Calu3 (cell line): ENCODE results near the gene GLDN. TPM values are rescaled to one million over a fixed set of nuclear protein-coding genes. Genes with fewer than 3 reads are reported as not detected.
"Not testable (repeated sequence)": the region's sequence is repeated elsewhere in the genome, so short reads cannot be mapped to it uniquely, and the experiment has no call there.

ENCODE experiments used
- BruUV-seq: library from RNA; stranded (reverse); fragments of 400-500 nt; replicated peaks from 2 replicates; lab custom pipeline; 2021; lab: Mats Ljungman, UMichigan
- CTCF ChIA-PET: fragments of 300-600 bp; sonication (Branson Sonifier 250); formaldehyde crosslinking; loops from one replicate; lab custom pipeline; 2022; ENCODE audit warnings: antibody characterized with exemption; lab: Charles Lee
- DNase-seq: peaks from one replicate; pipeline ENCODE4 v3.0.0; 2022
- H3K27ac Mint-ChIP-seq: one replicate; pipeline ENCODE4 v1.8.0; 2022; ENCODE audit warnings: mixed read lengths; ENCODE audit not compliant: unreplicated experiment
- H3K27me3 Mint-ChIP-seq: one replicate; pipeline ENCODE4 v1.8.0; 2022; ENCODE audit warnings: mixed read lengths; ENCODE audit not compliant: unreplicated experiment
- H3K36me3 Mint-ChIP-seq: one replicate; pipeline ENCODE4 v1.8.0; 2022; ENCODE audit warnings: mild to moderate bottlenecking, moderate library complexity, mixed read lengths; ENCODE audit not compliant: insufficient read depth, unreplicated experiment
- H3K4me1 Mint-ChIP-seq: one replicate; pipeline ENCODE4 v1.8.0; 2022; ENCODE audit warnings: mild to moderate bottlenecking, low read depth, mixed read lengths; ENCODE audit not compliant: unreplicated experiment
- H3K4me3 Mint-ChIP-seq: one replicate; pipeline ENCODE4 v1.8.0; 2022; ENCODE audit warnings: mild to moderate bottlenecking, low read depth, moderate library complexity, mixed read lengths; ENCODE audit not compliant: unreplicated experiment
- H3K9me3 Mint-ChIP-seq: one replicate; pipeline ENCODE4 v1.8.0; 2022; ENCODE audit warnings: low read depth, mixed read lengths; ENCODE audit not compliant: unreplicated experiment
- intact Hi-C: fragments of 100-400 bp; cut with micrococcal nuclease; formaldehyde crosslinking; loops from one replicate; pipeline ENCODE4 v1.10.0; 2022; ENCODE audit not compliant: unreplicated experiment
- total RNA-seq: library from RNA; stranded (reverse); gene quantifications from 2 replicates; pipeline ENCODE4 v1.2.3, GENCODE V29; 2022
- TF ChIP-seq, protein P1 (sequence below): fragments of 200-600 bp; IDR thresholded peaks from one replicate; pipeline ENCODE4 v1.8.0; 2022; ENCODE audit warnings: antibody characterized with exemption; ENCODE audit not compliant: unreplicated experiment

Gene GLDN
- total RNA-seq, 1 experiment from 2014 or later: not detected

DNA sequence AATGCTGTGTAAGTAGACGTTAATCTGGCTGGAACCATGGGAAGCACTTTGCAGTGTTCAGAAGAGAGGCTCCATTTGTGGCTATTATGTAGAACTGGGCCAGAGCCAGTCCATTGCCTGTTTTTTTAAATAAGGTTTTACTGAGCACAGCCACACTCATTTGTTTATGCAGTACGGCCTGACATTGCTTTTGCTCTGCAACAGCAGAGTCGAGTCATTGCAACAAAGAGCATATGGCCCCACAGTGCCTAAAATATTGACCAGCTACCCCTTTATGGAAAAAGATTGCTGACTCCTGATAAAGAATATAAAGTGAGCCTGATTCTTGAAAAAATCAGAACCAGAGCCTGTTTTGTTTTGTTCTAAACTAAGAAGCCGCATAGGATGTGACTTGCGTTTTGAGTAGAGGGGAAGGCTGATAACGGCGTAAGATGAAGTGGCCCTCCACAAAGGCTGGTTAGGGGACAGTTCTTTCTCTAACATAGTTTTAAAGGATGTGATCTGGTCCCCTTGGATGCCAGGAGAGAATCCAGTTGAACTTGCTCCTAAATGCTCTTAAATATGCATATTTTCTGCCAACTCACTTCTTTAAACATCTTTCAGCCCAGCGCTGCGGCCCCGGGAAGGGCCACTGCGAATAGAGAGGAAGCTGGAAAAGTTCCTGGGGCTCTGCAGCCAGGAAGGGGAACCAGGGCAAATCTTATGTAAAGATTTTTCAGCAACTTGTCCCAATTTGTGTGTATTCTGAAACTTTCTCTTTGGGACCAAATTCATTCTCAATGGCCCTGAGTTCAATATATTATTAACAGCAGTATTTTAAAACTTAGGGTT lies 64.5 kb downstream of the GLDN start:
- CTCF ChIA-PET: no interaction called here

DNA sequence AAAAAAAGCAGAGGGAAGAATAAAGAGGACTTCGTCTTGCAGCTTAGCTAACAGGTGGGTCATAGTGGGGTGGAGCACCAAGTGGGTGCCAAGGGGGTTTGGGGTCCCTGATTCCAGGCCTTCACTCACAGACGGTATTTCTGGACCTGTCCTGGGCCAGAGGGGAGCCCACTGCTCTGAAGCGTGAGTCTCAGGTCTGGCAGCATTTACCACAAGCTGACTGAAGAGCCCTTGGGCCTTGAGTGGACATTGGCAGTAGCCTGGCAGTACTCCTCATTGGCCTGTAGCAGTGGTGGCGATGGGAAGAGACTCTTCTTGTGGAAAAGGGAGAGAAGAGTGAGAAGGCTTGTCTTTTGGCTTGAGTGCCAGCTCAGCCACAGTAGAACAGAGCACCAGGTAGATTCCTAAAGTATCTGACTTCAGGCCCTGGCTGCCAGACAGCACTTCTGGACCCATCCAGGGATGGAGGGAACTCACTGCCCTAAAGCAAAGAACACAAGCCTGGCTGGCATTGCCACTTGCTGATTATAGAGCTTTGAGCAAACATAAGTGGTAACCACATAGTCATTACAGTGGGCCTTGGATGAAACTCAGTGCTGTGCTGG lies 72.9 kb downstream of the GLDN start:
- no peaks in the 10 kb centered on the region for H3K36me3 Mint-ChIP-seq
- H3K27me3 Mint-ChIP-seq: peaks cover 52% of the 10 kb centered on the region
- no peaks in the 10 kb centered on the region for H3K9me3 Mint-ChIP-seq
- TF ChIP-seq, protein P1, sequence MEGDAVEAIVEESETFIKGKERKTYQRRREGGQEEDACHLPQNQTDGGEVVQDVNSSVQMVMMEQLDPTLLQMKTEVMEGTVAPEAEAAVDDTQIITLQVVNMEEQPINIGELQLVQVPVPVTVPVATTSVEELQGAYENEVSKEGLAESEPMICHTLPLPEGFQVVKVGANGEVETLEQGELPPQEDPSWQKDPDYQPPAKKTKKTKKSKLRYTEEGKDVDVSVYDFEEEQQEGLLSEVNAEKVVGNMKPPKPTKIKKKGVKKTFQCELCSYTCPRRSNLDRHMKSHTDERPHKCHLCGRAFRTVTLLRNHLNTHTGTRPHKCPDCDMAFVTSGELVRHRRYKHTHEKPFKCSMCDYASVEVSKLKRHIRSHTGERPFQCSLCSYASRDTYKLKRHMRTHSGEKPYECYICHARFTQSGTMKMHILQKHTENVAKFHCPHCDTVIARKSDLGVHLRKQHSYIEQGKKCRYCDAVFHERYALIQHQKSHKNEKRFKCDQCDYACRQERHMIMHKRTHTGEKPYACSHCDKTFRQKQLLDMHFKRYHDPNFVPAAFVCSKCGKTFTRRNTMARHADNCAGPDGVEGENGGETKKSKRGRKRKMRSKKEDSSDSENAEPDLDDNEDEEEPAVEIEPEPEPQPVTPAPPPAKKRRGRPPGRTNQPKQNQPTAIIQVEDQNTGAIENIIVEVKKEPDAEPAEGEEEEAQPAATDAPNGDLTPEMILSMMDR: no peak
- intact Hi-C loops: no loop called here
- BruUV-seq: no TSS peak
- H3K27ac Mint-ChIP-seq: no peak overlapping the region
- no peaks in the 10 kb centered on the region for H3K4me1 Mint-ChIP-seq
- CTCF ChIA-PET: interaction anchor here (0.6 kb wide), 1 partner anchor 13 kb away, joined by 3 read pairs; no protein-coding TSS in a partner anchor
- no peak overlapping the region for H3K4me3 Mint-ChIP-seq
- DNase-seq: no peak

More for the DNA sequence above, 64.5 kb downstream of the GLDN start:
- Mint-ChIP-seq H3K27ac (no peak overlapping the region), H3K4me3 (no peak overlapping the region), H3K36me3 (no peaks in the 10 kb centered on the region), H3K27me3 (peaks cover 84% of the 10 kb centered on the region), H3K4me1 (no peaks in the 10 kb centered on the region), H3K9me3 (no peaks in the 10 kb centered on the region)
- no TSS peak for BruUV-seq
- TF ChIP-seq, protein P1: no peak
- intact Hi-C loops: no loop called here
- DNase-seq: no peak

DNA sequence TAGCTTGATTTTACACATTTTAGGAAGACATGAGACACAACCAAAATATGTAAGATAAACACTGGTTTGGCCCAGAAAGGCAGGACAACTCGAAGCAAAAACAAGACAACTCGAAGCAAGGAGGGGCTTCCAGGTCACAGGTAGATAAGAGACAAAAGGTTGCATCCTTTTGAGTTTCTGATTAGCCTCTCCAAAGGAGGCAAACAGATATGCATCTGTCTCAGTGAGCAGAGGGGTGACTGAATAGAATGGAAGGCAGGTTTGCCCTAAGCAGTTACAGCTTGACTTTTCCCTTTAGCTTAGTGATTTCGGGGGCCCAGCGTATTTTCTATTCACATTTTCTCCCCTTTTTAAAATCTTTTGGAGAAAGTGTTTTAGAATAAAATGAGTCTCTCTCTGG lies 74.7 kb downstream of the GLDN start:
- H3K4me3 Mint-ChIP-seq: no peak overlapping the region
- H3K36me3 Mint-ChIP-seq: no peaks in the 10 kb centered on the region
- no peaks in the 10 kb centered on the region for H3K4me1 Mint-ChIP-seq
- no TSS peak for BruUV-seq
- intact Hi-C loops: no loop called here
- TF ChIP-seq, protein P1: no peak
- peaks cover 34% of the 10 kb centered on the region for H3K27me3 Mint-ChIP-seq
- no peak overlapping the region for H3K27ac Mint-ChIP-seq
- CTCF ChIA-PET: no interaction called here
- no peaks in the 10 kb centered on the region for H3K9me3 Mint-ChIP-seq
- DNase-seq: no peak

DNA sequence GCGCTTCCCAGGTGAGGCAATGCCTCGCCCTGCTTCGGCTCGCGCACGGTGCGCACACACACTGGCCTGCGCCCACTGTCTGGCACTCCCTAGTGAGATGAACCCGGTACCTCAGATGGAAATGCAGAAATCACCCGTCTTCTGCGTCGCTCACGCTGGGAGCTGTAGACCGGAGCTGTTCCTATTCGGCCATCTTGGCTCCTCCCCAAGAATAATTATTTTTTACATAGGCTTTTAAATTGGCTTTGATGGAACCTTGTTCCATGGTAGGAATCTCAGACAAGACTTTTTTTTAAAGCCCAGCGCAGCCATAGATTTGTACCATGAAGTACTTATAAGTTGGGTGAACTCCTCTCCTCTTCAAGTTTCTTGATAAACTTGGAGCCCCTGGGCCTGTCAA lies 81.6 kb downstream of the GLDN start:
- H3K4me1 Mint-ChIP-seq, DNase-seq, H3K27me3 Mint-ChIP-seq, intact Hi-C loops, BruUV-seq, H3K4me3 Mint-ChIP-seq, H3K9me3 Mint-ChIP-seq, H3K27ac Mint-ChIP-seq, H3K36me3 Mint-ChIP-seq, CTCF ChIA-PET: not testable (repeated sequence)
